ENCODE data around the gene CEP85. TPM values are rescaled to one million over a fixed set of nuclear protein-coding genes. Genes with fewer than 3 reads are reported as not detected.

Gene CEP85
- total and polyA plus RNA-seq, 4 donors = 2.6 to 14.6 (median 5.3) TPM

DNA sequence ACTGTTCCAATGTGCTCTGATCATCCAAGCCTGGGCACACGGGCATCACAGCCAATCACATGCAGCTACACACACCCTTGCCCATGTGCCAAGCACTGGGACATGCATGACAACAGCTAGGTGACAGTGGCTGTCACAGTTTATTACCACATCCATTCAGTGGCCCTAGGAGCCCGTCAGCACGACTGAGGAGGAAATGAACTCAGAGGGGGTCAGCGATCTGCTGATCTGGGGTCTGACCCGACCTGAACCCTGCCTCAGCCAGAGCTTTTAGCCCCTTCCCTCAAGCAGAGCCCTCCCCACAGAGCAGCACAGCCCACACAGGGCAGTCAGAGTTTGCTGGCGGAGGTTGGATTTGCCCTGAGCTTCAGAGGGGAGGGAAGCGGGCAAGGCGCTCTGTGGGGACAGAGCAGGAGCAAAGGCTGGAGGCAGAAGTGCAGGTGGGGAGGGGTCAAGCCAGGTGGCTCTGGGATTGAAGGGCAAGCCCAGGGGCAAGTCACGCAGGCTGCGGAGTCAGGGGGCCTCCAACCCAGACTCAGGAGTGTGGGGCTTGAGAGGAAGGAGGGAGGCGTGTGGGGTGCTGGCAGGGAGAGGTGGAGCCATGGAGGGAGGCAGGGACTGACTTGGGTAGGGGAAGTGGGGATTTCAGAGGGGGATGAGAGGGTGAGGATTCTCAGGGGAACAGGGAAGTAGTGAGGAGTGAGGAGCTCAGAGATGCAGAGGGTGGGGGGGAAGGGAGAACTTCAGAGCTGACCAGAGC lies 56.3 kb downstream of the CEP85 start:
- H3K9ac ChIP-seq (ENCODE audit: low read depth in 1 of 2, low read length in 2 of 2) = no peak overlapping the region
- H3K36me3 ChIP-seq (ENCODE audit: control insufficient read depth in 4 of 4, insufficient read depth in 3 of 4, low read depth in 1 of 4, low read length in 3 of 4) = no peaks in the 10 kb centered on the region
- WGBS = 75% methylated on average over 11 of the region's 11 CpGs
- no peak for DNase-seq (ENCODE audit: low spot score)
- peaks cover 0 to 3% (median 0%) of the 10 kb centered on the region in 4 donors for H3K4me1 ChIP-seq (ENCODE audit: control insufficient read depth in 4 of 4, insufficient read depth in 4 of 4, low read length in 3 of 4)
- no peaks in the 10 kb centered on the region for H3K9me3 ChIP-seq (ENCODE audit: control insufficient read depth in 4 of 4, low read length in 3 of 4)
- no peaks in the 10 kb centered on the region for H3K27me3 ChIP-seq (ENCODE audit: control insufficient read depth in 4 of 4, insufficient read depth in 4 of 4, low read length in 3 of 4)
- TF ChIP-seq, protein P1, sequence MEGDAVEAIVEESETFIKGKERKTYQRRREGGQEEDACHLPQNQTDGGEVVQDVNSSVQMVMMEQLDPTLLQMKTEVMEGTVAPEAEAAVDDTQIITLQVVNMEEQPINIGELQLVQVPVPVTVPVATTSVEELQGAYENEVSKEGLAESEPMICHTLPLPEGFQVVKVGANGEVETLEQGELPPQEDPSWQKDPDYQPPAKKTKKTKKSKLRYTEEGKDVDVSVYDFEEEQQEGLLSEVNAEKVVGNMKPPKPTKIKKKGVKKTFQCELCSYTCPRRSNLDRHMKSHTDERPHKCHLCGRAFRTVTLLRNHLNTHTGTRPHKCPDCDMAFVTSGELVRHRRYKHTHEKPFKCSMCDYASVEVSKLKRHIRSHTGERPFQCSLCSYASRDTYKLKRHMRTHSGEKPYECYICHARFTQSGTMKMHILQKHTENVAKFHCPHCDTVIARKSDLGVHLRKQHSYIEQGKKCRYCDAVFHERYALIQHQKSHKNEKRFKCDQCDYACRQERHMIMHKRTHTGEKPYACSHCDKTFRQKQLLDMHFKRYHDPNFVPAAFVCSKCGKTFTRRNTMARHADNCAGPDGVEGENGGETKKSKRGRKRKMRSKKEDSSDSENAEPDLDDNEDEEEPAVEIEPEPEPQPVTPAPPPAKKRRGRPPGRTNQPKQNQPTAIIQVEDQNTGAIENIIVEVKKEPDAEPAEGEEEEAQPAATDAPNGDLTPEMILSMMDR (IDR thresholded peaks at IDR 0.05; ENCODE audit: low read depth, low read length, missing input control) = no peak
- TF ChIP-seq NR2F2 (IDR thresholded peaks at IDR 0.05) (no peak), MAX (IDR thresholded peaks at IDR 0.05) (no peak), ATF3 (IDR thresholded peaks at IDR 0.05) (no peak), RAD21 (IDR thresholded peaks at IDR 0.05) (no peak), FOXA2 (IDR thresholded peaks at IDR 0.05) (no peak), HNF4G (IDR thresholded peaks at IDR 0.05) (no peak), YY1 (IDR thresholded peaks at IDR 0.05) (no peak), FOXA1 (IDR thresholded peaks at IDR 0.05) (no peak), TAF1 (conservative IDR thresholded peaks at IDR 0.05) (no peak), SP1 (IDR thresholded peaks at IDR 0.05) (no peak), EGR1 (IDR thresholded peaks at IDR 0.05; ENCODE audit: low read depth in 2 of 2) (no peak)
- peak overlapping the region; percentile 12 to 56 for H3K27ac ChIP-seq (ENCODE audit: low read depth in 1 of 2, low read length in 2 of 2)
- no peak overlapping the region for H3K4me3 ChIP-seq (ENCODE audit: low read depth in 1 of 3, low read length in 3 of 3)

- no peak for DNase-seq (ENCODE audit: low spot score)
- no peaks in the 10 kb centered on the region for H3K9me3 ChIP-seq (ENCODE audit: control insufficient read depth in 4 of 4, low read length in 3 of 4)
- TF ChIP-seq RXRA (IDR thresholded peaks at IDR 0.05) = no peak
- no peak for TF ChIP-seq RAD21 (IDR thresholded peaks at IDR 0.05)
- TF ChIP-seq ZBTB33 (IDR thresholded peaks at IDR 0.05) = no peak
- TF ChIP-seq, protein P1 (IDR thresholded peaks at IDR 0.05; ENCODE audit: low read depth, low read length, missing input control) = no peak
- TF ChIP-seq FOXA2 (IDR thresholded peaks at IDR 0.05) = no peak
- TF ChIP-seq REST (IDR thresholded peaks at IDR 0.05) = no peak
- no peak for TF ChIP-seq FOXA1 (IDR thresholded peaks at IDR 0.05)
- no peak for TF ChIP-seq SP1 (IDR thresholded peaks at IDR 0.05)
- TF ChIP-seq GABPA (IDR thresholded peaks at IDR 0.05 in 1 of 2, conservative IDR thresholded peaks at IDR 0.05 in 1 of 2) = no peak
- no peak for TF ChIP-seq YY1 (IDR thresholded peaks at IDR 0.05)
- no peak for TF ChIP-seq HNF4A (conservative IDR thresholded peaks at IDR 0.05)
- TF ChIP-seq TAF1 (conservative IDR thresholded peaks at IDR 0.05) = no peak
- TF ChIP-seq HNF4G (IDR thresholded peaks at IDR 0.05) = no peak
- TF ChIP-seq JUND (IDR thresholded peaks at IDR 0.05) = no peak
- TF ChIP-seq NR2F2 (IDR thresholded peaks at IDR 0.05) = no peak
- no peak for TF ChIP-seq ATF3 (IDR thresholded peaks at IDR 0.05)
- no peak for TF ChIP-seq EGR1 (IDR thresholded peaks at IDR 0.05; ENCODE audit: low read depth in 2 of 2)
- no peak for TF ChIP-seq MAX (IDR thresholded peaks at IDR 0.05)
- peak overlapping the region in 1 of 2 donors; percentile 56 for H3K27ac ChIP-seq (ENCODE audit: low read depth in 1 of 2, low read length in 2 of 2)
- no peaks in the 10 kb centered on the region for H3K36me3 ChIP-seq (ENCODE audit: control insufficient read depth in 4 of 4, insufficient read depth in 3 of 4, low read depth in 1 of 4, low read length in 3 of 4)
- H3K27me3 ChIP-seq (ENCODE audit: control insufficient read depth in 4 of 4, insufficient read depth in 4 of 4, low read length in 3 of 4) = no peaks in the 10 kb centered on the region
- peaks cover 0 to 3% (median 0%) of the 10 kb centered on the region in 4 donors for H3K4me1 ChIP-seq (ENCODE audit: control insufficient read depth in 4 of 4, insufficient read depth in 4 of 4, low read length in 3 of 4)
- no peak overlapping the region for H3K4me3 ChIP-seq (ENCODE audit: low read depth in 1 of 3, low read length in 3 of 3)
- no peak overlapping the region for H3K9ac ChIP-seq (ENCODE audit: low read depth in 1 of 2, low read length in 2 of 2)
- WGBS = 83% methylated on average over 11 of the region's 11 CpGs
These were observed 56.9 kb downstream of the CEP85 start for GRCh38 chr1:26290882-26291261.
